ENCODE measurements around the gene ANKRD65.

DNA sequence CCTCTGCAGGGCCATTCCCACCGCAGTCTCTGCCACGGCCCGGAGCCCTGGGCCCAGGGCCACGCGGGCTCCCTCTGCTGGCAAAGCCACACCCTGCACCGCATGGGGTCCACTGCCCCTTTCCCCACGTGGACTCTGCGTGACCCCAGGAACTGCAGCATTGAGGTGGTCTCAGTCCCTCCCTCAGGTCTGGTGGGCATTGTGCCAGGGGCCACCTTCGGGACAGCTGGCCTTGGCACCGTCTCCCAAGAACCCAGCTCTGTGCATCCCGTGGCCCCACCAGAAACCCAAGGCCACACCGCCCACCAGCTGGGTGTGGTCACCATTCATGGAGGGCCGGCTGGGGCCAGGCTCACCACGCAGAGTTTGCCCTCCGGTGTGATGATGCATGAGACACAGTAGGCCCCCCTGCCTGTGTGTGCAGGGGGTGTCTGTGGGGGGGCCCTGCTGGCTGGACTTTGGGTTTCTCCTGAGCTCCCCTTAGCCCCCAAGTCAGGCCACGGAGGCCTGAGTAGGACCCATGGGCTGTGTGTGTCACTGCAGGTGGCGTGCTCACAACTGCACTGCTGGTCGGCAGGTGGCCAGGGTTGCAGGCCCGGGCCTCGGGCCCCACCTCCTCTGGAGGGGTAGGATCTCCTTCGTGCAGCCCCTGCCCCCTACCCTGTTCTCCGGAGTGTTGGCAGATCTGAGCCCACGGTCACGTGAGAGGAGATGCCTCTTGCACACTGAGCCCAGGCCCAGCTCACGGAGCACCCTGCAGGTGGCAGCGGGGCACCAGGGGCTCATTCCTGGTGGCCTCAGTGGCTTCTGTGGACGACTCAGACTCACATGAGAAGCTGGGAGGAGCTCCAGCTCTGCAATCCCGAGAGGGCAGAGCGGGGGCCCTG, 20.2 kb upstream of the ANKRD65 start:
- TF ChIP-seq JUN (IDR thresholded peaks at IDR 0.05; ENCODE audit: borderline replicate concordance, insufficient read depth, insufficient read length, low read depth) (no peak), EZH2 (IDR thresholded peaks at IDR 0.05; ENCODE audit: borderline replicate concordance, low read depth, low read length, severe bottlenecking) (no peak)
